PC-3 (cell line): ENCODE results near the gene MCAT.

Source experiments
- EZH2 ChIP-seq: fragments of 300-600 bp; sonication (generic); IDR thresholded peaks from one replicate; pipeline ENCODE4 v1.6.1; 2017; ENCODE audit warnings: antibody characterized with exemption, mild to moderate bottlenecking, low read length; ENCODE audit not compliant: unreplicated experiment
- TF ChIP-seq, protein P1 (sequence below): fragments of 300-600 bp; sonication (generic); conservative IDR thresholded peaks from 2 replicates; pipeline ENCODE4 v1.5.1; 2017; ENCODE audit warnings: antibody characterized with exemption, low read depth, mild to moderate bottlenecking, low read length

DNA sequence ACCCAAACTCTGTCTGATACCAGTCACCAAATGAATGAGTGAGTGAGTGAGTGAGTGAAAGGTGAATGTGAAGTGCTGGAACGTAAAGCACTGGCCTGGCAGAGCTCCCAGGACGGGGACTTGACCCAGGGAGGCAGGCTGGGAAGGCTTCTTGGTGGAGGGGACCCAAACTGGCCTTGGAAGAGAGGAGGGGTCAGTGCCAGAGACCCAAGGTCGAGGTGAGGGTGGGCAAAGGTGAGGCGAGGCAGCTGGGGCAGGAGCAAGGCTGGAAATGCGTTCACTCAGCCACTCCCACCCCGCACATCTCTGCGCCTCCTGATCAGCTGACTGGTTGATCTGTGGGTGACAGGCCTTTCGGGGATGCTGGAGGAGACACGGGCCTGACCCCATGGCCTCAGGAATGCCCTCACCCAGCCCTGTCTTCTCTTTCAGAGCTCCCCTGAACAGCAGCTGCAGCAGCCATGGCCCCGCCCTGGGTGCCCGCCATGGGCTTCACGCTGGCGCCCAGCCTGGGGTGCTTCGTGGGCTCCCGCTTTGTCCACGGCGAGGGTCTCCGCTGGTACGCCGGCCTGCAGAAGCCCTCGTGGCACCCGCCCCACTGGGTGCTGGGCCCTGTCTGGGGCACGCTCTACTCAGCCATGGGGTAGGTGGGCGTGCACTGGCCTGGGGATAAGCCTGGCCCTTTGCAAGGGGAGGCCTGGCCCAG lies 15.7 kb upstream of the MCAT start:
- TF ChIP-seq, protein P1, sequence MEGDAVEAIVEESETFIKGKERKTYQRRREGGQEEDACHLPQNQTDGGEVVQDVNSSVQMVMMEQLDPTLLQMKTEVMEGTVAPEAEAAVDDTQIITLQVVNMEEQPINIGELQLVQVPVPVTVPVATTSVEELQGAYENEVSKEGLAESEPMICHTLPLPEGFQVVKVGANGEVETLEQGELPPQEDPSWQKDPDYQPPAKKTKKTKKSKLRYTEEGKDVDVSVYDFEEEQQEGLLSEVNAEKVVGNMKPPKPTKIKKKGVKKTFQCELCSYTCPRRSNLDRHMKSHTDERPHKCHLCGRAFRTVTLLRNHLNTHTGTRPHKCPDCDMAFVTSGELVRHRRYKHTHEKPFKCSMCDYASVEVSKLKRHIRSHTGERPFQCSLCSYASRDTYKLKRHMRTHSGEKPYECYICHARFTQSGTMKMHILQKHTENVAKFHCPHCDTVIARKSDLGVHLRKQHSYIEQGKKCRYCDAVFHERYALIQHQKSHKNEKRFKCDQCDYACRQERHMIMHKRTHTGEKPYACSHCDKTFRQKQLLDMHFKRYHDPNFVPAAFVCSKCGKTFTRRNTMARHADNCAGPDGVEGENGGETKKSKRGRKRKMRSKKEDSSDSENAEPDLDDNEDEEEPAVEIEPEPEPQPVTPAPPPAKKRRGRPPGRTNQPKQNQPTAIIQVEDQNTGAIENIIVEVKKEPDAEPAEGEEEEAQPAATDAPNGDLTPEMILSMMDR = no peak
- no peak for TF ChIP-seq EZH2
